GM18508 (cell line): ENCODE data around the gene SLC5A9.

Experiments used
- ATAC-seq: cut with Tn5 transposase; IDR thresholded peaks from one replicate; pipeline ENCODE4 v1.9.1; 2021; ENCODE audit warnings: moderate number of reproducible peaks; ENCODE audit not compliant: insufficient read depth, unreplicated experiment

SLC5A9 gene

DNA sequence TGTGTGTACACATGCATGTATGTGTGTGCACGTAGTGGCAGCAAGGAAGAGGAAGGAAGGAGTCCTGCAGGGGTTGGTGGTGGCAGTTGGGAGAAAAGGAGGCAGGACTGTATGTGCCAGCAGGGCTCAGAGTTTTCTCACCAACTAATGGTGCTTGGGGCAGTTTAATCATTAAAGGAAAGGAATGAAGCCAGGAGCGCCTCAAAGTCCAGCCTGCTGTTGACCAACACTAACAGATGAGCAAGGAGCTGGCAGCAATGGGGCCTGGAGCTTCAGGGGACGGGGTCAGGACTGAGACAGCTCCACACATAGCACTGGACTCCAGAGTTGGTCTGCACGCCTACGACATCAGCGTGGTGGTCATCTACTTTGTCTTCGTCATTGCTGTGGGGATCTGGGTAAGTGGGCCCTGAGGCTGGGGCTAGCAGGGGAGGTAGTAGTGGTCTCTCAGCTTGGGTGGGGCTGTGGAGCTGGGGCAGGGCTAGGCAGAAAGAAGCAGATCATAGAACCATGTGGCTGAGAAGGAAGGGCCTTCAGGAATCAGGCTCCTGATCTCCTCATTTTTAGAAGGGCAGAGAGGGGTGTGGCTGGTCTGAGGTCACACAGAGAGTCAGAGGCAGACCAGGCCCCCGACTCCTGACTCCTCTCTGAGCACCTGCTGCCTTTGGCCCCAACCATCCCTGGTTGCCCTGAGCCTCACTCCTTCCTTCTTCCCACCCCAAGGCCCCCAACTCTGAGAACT lies at the start of gene SLC5A9:
Gene SLC5A9 (plus strand): TSS at position 216 of the 742 bp plus-strand sequence. CDS start 21 bp downstream, at position 237.
- ATAC-seq = no peak

DNA sequence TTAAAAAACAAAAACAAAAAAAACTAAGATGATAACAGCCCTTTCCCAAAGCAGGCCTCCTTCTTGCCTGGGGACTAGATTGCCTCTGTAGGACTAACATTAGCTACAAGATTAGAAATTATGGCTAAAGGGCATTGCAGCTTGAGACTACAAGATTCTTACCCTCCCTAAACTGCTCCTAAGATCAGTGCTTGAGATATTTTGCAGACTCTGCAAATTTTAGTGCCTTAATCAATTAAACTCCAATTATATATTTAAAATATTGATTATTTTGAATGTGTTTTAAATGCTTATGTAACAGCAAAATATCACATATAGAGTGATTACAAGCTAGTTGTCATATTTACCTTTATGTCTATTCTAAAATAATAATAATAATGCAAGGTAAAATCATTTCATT lies 47.4 kb upstream of the SLC5A9 start:
- ATAC-seq = no peak

DNA sequence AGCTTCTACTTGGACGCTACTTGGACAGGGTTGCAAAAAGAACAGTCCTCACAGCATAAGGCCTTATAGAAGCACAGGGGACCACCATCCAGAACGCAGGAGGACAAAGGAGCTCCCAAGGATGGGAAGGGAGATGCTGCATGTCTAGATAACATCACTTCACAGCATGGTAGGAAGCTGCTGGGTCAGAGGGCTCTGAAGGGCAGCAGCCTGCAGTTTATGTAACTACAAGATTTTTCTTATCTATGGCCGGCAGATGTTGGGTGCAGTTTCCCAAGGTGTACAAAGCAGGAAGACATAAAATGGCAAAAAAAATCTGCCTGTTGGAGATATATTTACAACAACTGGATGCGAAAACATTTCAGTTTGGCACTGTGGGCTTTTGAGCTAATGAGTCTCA lies 45.3 kb upstream of the SLC5A9 start:
- ATAC-seq = no peak

DNA sequence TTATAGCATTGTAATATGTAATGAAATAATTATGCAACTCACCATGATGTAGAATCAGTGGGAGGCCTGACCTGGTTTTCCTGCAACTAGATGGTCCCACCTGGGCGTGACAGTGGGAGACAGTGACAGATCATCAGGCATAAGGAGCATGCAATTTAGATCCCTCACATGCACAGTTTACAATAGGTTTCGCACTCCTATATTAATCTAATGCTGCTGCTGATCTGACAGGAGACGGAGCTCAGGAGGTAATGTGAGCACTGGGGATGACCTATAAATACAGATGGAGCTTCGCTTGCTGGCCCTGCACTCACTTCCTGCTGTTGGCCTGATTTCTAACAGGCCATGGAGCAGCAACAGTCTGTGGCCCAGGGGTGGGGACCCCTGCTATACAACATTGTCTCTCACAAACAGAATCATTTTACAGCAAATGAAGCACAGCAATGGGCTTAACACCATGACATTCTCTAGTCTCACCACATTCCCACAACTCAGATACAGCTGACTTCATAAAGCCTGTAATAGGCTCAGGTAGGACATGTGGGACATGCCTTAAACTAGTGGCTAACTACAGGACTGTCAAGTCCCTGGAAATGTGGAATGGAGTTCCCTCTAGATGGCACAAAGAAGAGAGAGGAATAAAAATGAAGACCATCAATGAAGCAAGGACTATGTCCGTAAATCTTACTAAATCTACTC lies 40.7 kb upstream of the SLC5A9 start:
- ATAC-seq = no peak

DNA sequence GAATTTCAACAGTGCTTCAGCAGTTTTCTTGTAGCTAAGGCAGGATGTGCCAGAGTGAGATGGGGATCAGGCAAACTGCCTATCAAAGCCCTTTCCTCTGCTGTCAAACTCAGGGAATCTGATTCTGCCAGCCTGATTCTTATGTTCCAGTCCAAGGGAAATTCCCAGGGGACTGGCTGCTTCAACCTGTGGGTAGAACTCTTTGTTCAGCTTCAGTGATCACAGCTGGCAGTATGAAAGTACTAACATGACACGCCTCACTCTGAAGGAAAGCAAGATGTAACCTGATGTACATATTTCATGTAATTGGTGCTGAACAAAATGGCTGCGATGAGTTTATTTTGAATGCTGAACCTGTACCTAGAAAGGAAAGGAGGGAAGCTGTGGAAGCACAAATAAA lies 40.1 kb upstream of the SLC5A9 start:
- peak; percentile 62 for ATAC-seq

DNA sequence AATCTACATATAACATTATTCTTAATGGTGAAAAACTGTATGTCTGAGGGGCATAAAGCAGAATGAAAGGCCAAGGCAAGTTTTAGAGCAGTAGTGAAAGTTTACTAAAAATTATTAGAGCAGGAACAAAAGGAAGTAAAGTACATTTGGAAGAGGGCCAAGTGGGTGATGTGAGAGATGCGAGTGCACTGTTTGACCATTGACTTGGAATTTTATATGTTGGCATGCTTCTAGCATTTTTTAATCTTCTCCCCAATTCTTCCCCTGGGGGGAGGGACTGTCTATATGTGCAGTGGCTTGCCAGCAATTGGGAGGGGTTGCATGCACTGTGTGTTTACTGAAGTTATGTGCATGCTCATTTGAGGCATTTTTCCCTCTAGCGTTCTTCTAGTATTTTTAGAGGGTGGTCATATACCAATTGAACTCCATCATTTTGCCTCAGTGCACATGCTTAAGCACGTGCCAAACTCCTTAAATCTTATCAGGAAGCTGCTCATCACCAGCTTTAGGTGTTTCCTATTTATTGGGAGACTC lies 36.1 kb upstream of the SLC5A9 start:
- no peak for ATAC-seq

DNA sequence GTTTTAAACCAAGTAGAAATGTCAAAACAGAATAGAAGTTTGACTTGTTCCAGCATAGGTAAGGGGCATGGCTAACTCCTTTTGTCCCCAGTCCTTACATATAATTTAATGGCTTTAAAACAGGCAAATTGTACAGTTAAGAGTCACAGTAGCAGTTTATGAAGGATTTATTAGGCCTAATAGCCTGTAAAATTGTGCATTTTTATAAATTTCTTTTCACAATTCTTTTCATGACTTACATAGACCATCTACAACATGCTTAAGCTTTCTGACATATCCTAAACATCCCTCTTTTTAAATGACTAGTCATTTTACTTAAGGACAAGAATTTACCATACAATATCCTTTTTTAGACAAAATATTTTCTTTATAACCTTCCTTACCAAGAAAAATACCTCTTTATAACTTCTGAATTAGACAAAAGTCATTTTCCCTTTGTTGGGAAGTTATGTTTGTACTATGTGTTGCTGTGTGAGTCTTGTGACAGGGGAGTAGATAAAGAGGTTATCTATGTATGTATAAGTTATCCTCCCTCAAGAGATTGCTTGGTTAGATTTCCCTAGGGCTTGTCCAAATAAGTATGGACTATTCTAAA lies 34.5 kb upstream of the SLC5A9 start:
- no peak for ATAC-seq

DNA sequence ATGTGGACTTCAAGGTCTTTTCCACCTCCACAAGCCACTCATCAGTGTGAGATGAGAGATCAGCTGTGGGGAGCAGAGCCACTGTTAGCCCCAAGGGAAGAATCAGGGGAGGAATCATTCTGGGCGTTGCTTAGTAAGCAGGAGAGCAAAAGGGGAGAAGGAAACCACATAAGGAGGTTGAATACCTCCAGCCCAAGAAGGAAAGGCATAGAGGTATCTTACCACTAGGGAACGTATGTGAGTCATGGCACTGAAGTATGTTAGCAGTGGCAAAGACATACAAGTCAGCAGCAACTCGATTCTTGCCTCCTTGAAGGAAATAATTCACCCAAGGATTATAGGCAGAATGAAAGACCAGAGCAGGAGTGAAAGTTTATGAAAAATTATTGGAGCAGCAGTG lies 31.6 kb upstream of the SLC5A9 start:
- no peak for ATAC-seq

DNA sequence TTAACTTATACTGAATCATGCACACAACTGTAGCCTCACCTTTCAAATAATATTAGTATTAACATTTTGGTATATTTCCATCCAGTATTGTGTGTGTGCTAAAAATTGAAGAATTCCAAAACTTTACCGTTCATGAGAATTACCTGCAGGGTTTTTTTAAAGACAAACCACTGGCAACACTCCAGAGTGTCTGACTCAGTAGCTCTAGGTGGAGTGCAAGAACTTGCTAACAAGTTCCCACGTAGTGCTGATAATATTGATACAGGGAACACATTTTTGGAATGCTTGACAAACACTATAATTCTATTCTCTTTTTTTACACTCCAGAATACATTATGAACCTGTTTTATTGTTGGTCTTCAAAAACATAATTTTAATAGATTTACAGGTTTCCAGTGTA lies 27.7 kb upstream of the SLC5A9 start:
- ATAC-seq = no peak

DNA sequence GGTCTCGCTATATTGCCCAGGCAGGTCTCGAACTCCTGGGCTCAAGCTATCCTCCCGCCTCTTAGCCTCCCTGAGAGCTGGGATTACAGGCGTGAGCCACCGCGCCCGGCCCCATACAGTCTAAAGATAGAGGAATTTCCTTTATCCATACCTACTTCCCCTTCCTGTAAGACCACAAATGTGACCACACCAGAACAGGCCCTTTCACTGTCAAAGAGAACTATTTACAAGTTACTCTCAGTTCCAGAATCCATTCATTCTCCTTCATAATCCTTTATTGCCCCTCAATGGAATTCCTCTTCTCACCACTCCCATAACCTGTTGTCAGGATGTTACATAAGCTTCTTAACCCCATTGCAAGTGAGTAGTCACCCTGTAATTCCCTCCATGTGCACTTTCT lies 26.3 kb upstream of the SLC5A9 start:
- no peak for ATAC-seq

DNA sequence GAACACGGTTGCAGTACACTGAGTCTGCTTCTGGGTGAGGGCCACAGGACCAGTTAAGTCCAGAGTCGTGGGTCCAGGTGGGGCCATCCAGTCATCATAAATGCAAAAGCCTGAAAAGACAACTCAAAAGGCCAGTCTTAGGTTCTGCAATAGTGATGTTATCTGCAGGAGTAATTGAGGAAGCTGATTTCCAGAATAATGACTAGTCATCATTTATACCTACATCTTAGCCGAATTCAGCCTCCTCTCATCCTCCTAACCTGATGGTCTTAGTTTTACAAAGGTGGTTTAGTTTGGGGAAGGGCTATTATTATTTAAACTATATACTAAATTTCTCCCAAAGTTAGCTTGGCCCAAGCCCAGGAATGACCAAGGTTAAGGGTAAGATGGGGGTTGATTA lies 23.5 kb upstream of the SLC5A9 start:
- ATAC-seq = no peak

DNA sequence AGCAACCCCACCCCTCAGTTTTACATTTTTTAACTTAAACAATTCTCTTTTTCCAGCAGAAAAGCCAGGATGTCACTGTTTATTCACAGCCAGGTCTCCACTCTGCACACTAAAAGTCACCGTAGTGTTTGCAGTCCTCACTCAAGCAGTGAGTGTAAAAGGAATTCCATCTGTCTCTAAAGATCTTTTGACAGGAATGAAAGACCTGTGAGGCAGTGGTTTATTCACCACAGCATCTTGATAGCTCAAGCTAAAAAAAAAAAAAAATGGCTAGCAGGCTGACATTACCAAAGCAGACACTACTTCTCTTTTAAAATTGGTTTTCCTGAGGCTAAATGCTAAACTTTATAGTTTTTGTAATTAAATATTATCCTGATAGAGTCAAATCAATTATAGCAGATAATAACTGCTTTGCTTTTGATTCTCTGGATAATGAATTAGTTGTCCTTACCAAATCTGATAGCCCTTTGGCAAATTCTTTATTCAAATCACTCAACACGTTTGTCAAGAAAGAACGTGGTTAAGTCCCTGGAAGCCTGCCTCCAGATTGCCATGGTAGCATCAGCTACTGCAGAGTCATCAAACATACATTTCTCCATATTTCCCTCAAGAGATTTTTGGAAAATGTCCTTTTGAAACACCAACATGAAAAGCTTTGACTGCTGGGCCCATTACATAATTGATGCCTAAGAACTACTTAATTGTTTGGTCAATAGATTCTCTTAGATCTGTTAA lies 22.2 kb upstream of the SLC5A9 start:
- ATAC-seq = no peak

DNA sequence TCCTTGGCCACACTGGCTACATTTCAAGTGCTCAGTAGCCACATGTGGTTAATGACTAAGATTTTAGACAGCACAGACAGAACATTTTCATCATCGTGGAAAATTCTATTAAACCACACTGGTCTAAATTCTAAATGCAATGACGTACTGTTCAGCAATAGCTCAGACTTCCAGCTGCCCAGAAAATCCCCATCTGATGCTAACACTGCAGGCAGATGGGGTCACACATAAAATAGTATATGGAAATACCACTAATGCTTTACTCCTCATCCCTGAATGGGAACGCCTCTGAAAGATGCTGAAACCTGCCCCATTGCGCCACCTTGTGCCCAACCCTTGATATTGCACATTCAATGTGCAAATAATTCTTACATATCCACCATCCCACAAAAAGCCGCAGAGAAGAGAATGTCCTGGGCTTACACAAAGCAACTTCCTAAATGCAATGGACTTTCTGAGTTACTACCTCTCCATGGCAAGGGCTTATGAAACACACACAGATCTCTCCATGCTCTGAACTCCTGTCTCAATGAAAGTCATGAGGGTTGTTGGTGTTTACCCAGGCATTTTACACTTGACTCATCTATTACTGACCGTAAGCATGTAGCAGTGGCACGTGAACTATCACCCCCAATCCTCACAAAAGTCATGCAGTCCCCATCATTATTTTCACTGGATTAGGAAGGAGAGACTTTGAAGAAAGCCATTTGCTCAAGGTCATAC lies 20.3 kb upstream of the SLC5A9 start:
- no peak for ATAC-seq

DNA sequence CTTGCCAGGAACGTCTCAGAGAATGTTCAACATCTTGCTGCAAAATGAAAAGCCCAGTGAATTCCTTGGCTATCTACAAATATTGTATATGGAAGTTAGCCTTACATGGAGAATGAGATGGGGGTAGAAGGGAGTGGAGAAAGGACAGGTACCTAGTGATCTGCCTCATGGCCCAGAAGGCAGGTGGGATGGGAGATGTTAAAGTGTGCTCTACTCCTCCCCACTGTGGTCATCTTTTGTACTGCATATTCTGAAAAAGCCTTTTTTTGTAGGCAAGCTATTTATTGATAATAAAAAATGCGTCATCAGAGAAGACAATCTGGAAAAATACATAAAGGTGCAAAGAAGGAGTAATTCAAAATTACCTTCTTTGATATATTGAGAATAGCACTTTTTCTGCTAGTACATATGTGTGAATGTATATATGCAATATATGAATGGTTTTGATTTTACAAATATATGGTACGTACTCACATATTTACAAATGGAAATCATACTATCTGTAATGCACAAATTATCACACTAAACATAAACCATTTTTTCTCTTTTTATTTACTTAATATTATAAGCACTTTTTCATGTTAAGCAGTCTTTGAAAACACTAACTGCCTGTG lies 19.1 kb upstream of the SLC5A9 start:
- ATAC-seq = no peak

DNA sequence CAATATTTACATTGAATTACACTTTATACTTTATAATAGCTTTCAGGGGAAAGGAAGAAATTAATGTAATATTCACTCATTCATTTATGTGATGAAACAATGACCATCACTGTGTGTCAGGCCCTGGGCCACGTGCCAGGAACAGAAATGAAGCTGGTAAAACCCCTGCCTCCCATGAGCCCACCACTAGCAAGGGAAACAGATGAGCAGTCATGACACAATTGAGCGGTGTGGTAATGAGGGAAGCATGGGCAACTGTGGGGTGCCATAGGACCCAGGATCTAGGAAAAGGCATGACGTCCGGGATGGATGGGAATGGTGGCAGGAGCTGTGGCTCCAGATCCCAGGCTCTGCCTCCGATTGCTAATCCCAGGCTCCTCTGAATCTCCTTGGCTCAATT lies 17.0 kb upstream of the SLC5A9 start:
- ATAC-seq = no peak

DNA sequence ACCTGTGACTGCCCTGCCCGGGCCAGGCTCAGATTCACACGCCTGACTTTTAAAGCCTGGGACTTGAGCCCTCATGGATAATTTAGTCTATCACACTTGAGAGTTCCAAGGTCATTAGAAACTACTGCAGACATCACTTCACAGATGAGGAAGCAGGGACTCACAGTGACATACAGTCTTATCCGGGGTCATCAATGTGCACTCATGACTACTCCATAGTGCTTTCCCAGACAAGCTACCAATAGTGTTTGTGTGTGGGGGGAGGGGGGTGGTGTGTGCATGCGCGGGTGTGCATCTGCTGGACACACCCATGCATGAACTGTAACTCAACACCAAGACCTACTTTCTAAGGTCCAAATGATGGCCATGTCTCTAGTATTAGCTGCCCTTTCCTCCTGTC lies 16.1 kb upstream of the SLC5A9 start:
- ATAC-seq = no peak

DNA sequence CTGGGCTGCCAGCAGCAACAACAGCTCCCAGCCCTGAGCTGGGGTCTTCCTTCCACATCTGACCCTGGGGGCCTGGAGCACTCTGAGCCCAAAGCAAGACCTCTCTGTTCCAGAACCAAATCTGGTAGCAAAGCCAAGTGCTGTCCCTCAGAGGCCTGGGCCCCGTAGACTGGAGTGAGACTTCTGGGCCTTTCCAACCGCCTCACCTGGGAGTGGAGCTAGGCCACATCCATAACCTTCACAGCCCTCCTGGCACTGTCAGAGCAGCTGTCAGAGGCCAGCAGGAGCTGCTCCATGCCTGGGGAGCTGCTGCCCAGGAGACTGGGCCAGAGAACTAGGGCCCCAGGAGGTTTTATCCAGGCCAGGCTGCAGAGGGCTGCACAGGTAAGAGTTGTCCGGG lies 15.4 kb upstream of the SLC5A9 start:
- no peak for ATAC-seq

DNA sequence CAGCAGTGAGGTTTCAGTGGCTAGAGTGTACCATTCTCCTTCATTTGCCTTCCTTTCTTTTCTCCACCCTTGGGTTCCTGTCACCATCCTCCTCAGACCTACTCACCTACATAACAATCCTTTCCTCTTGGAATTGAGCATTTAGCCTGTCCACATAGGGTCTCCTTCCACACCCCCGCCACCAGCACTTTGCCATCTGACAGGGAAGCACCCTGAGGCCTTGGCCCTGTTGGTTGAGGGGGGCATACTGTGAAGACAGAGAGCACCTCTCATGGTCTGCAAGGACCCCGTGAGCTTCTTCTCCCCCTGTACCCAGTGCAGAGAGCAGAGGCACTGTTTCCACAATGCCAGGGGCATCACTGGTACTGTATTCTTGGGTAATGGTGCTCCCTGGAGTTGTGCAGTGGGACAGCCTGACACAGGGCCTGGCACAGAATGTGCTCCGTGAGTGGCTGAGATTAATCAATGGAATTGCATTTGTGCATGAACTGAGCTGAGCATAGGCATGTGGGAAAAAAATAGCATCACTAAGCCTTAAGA lies 14.9 kb upstream of the SLC5A9 start:
- ATAC-seq = no peak

DNA sequence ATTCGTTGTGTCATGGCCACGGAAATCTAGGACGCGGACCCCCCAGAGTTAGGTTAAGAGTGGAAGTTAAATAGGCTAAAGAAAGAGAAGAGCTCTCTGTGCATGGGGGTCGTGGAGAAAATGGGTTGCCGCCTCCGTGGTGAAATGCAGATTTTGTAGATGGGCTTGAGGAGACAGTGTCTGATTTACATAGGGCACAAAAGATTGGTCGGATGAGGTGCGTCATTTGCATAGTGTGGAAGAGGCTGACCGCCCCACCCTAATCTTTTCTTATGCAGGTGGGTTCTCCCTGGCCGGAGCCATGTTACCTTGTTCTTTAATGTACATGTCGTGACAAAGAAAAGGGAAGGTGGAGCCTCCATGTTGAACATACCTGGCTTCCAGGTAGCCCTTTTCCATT lies 14.3 kb upstream of the SLC5A9 start:
- ATAC-seq = no peak
